GM20000 (cell line): ENCODE measurements around the gene RHBDF2.

Experiments used
- DNase-seq: peaks from one replicate; pipeline ENCODE4 v3.0.0; 2012; ENCODE audit warnings: low spot score
- CTCF ChIP-seq: IDR thresholded peaks from 2 replicates; pipeline ENCODE4 v1.5.1; 2012; ENCODE audit warnings: mild to moderate bottlenecking, control low read depth; ENCODE audit errors: extremely low read depth, missing control alignments

The RHBDF2 gene

DNA sequence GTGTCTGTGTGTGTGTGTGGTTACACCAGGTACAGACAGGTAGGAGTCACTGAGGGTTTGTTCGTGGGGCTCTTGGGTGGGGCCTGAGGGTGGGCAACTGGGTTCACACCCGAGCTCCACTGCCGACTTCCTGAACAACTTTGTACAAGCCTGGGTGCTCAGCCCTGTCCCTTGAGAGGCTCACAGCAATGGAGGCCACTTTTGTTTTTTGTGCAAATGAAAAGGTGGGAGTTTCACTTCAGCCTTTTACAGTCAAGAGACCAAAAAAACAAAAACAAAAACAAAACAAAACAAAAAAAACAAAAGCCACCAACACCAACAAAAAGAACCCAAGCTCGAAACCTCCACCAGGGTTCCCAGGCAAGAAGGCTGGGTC lies 2.4 kb downstream of the RHBDF2 start:
- TF ChIP-seq CTCF = no peak
- DNase-seq = peak; percentile 71

DNA sequence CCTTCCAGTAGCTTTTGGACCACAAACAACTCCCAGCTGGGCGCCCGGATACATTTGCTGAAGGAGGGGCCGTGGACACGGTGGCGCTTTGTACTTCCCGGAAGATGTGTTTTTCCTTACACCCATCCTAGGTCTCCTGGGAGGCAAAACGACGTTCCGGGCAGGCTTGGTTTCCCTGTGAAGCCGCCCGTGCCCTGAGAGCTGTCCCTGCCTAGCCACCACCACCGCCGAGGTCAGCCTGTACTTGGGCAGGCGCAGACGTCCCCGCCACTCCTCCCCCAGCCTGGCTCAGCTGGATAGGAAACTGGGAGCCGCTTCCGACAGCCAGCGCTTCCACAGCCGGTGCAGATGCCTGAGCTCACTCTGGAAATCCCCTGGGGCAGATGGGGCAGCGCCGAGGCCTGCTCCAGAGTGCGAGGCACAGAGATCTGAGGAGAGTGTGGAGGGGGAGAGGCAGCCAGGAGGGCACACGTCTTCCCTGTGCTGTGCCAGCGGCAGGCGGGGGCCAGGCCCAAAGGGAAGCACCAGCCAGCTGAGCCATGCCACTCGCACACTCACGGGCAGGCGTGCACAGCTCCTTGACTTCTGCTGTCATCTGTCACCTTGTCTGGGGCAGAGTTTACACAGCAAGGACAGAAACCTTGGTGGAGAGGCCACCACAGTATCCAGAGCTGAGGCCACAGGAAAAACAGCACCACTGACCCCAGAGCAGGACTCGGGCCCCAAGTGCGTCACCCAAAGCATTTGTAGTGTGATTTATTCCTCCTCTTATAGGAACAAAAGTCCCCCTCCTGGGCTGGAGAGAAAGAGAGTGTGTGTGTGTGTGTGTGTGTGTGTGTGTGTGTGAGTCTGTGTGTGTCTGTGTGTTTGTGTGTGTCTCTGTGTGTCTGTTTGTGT lies 3.0 kb downstream of the RHBDF2 start:
- no peak for TF ChIP-seq CTCF
- no peak for DNase-seq

- DNase-seq = no peak
- TF ChIP-seq CTCF = no peak
Measured at GRCh38 chr17:76497699-76497978, 3.6 kb downstream of the RHBDF2 start.

DNA sequence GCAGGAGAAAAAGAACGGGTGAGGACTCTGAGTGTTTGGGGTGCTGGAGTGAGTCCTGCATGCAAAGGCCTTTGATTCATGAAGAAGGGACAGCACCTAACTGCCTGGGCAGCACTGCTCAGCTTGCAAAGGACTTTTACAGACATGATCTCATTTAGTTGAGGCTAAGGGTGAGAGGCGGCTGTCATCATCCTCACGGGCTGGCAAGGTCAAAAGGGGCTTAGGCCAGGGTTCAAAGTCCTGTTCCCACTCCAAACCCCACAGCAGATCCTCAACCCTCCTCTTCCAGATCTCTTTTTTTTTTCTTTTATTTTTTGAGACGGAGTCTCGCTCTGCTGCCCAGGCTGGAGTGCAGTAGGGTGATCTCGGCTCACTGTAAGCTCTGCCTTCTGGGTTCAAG lies 4.8 kb downstream of the RHBDF2 start:
- peak; percentile 50 for DNase-seq
- no peak for TF ChIP-seq CTCF

- TF ChIP-seq CTCF = no peak
- no peak for DNase-seq
Measured at GRCh38 chr17:76495663-76496400, 5.4 kb downstream of the RHBDF2 start.

GRCh38 chr17:76493505-76494167 lies 7.6 kb downstream of the RHBDF2 start:
- TF ChIP-seq CTCF = no peak
- DNase-seq = no peak

GRCh38 chr17:76492989-76493501 lies 8.2 kb downstream of the RHBDF2 start:
- peak; percentile 71 for DNase-seq
- no peak for TF ChIP-seq CTCF
